Activated B cell treated with CpG ODN at 0.5 μM for 24 hours (primary cell): ENCODE measurements around the gene LIPG. TPM values are rescaled to one million over a fixed set of nuclear protein-coding genes. Genes with fewer than 3 reads are reported as not detected.

Source experiments
- ATAC-seq: fragments of 200-7000 bp; cut with Tn5 transposase; one replicate; pipeline ENCODE4 v1.10.0; 2021; ENCODE audit warnings: low read depth, mild to moderate bottlenecking, moderate library complexity
- CTCF ChIA-PET: fragments of 350-600 bp; sonication (Branson Sonifier 250); formaldehyde crosslinking; loops from one replicate; lab custom pipeline; 2021; ENCODE audit warnings: antibody characterized with exemption; lab: Charles Lee
- POLR2A ChIA-PET: fragments of 350-600 bp; sonication (Branson Sonifier 250); formaldehyde crosslinking; loops from one replicate; lab custom pipeline; 2021; ENCODE audit warnings: antibody characterized with exemption; lab: Charles Lee
- DNase-seq: peaks from one replicate; pipeline ENCODE4 v3.0.0; 2022
- H3K27ac Mint-ChIP-seq: one replicate; pipeline ENCODE4 v1.8.0; 2020; ENCODE audit warnings: mixed read lengths
- H3K27me3 Mint-ChIP-seq: one replicate; pipeline ENCODE4 v1.8.0; 2021; ENCODE audit warnings: mixed read lengths
- H3K36me3 Mint-ChIP-seq: one replicate; pipeline ENCODE4 v1.8.0; 2021; ENCODE audit warnings: low read depth, mixed read lengths
- H3K4me1 Mint-ChIP-seq: one replicate; pipeline ENCODE4 v1.8.0; 2021; ENCODE audit warnings: mixed read lengths
- H3K4me3 Mint-ChIP-seq: one replicate; pipeline ENCODE4 v1.8.0; 2020; ENCODE audit warnings: mild to moderate bottlenecking, mixed read lengths
- H3K9me3 Mint-ChIP-seq: one replicate; pipeline ENCODE4 v1.8.0; 2020; ENCODE audit warnings: mixed read lengths
- intact Hi-C: fragments of 100-400 bp; cut with micrococcal nuclease; formaldehyde crosslinking; loops from one replicate; pipeline ENCODE4 v1.15.1; 2024
- total RNA-seq: library from RNA; stranded (reverse); gene quantifications from 2 replicates; pipeline ENCODE4 v1.2.3, GENCODE V29; 2022
- TF ChIP-seq, protein P1 (sequence below): fragments of 200-600 bp; IDR thresholded peaks from one replicate; pipeline ENCODE4 v1.8.0; 2022; ENCODE audit warnings: antibody characterized with exemption, mild to moderate bottlenecking

LIPG gene
- total RNA-seq, 1 donor from 2014 or later: 0.29 TPM

DNA sequence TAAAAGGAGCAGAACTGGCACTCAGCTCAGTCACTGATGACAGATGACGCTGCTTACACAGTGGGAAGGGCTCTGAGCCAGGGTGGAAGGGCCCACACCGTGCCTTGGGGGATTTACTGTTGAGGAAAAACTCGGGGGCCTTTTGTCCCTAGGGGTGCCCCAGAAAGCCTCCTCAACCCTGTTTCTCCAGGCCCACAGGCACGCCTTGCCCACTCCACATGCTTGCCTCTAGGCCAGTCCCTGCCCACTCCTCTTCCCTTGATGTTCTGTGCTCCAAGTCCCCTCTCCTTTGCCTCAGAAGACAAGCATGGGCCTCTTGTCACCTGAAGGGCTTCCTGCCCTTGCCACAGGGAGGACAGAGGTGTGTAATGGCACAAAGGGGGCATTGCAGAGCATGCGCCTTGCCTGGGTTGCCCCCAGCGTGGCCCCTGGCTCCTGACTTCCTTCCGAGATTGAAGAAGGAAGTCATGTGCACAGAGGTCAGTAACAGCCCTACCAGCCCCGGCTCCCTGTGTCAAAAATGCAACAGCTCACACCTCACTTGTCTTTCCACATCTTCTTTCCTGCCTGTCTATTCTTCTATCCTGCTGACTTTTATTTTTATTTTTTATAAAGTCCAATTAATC is 65.1 kb downstream of the LIPG start:
- no peaks in the 10 kb centered on the region for H3K4me1 Mint-ChIP-seq
- POLR2A ChIA-PET: no interaction called here

DNA sequence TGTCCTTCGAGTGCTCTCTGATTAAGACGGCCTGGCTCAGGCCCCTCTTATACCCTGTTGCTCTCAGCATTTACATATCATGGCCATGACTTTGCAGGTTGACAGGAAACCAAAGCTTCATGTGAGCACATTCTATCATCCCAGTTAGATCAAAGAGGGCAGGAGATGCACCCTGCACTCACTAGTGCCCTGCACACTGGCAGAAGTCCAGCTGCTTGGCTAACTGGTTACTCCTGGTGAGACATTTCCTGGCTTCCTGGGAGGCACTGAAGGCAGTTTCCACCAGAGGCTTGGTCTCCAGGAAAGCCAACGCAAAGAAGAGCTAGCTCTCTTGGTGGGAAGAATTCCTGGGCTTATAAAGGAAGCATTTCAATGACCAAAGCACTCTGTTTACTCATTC is 66.3 kb downstream of the LIPG start:
- DNase-seq: no peak
- Mint-ChIP-seq H3K27ac (no peak overlapping the region), H3K36me3 (no peaks in the 10 kb centered on the region), H3K4me1 (no peaks in the 10 kb centered on the region), H3K27me3 (peaks cover 6% of the 10 kb centered on the region), H3K4me3 (no peak overlapping the region), H3K9me3 (no peaks in the 10 kb centered on the region)
- TF ChIP-seq, protein P1, sequence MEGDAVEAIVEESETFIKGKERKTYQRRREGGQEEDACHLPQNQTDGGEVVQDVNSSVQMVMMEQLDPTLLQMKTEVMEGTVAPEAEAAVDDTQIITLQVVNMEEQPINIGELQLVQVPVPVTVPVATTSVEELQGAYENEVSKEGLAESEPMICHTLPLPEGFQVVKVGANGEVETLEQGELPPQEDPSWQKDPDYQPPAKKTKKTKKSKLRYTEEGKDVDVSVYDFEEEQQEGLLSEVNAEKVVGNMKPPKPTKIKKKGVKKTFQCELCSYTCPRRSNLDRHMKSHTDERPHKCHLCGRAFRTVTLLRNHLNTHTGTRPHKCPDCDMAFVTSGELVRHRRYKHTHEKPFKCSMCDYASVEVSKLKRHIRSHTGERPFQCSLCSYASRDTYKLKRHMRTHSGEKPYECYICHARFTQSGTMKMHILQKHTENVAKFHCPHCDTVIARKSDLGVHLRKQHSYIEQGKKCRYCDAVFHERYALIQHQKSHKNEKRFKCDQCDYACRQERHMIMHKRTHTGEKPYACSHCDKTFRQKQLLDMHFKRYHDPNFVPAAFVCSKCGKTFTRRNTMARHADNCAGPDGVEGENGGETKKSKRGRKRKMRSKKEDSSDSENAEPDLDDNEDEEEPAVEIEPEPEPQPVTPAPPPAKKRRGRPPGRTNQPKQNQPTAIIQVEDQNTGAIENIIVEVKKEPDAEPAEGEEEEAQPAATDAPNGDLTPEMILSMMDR: no peak
- ChIA-PET POLR2A (no interaction called here), CTCF (no interaction called here)
- no peak for ATAC-seq
- intact Hi-C loops: no loop called here

More for the DNA sequence above, 65.1 kb downstream of the LIPG start:
- no peak overlapping the region for H3K4me3 Mint-ChIP-seq
- H3K27ac Mint-ChIP-seq: no peak overlapping the region
- no peaks in the 10 kb centered on the region for H3K9me3 Mint-ChIP-seq
- CTCF ChIA-PET: no interaction called here
- ATAC-seq (no peak), DNase-seq (no peak)
- peaks cover 7% of the 10 kb centered on the region for H3K27me3 Mint-ChIP-seq
- TF ChIP-seq, protein P1: no peak
- intact Hi-C loops: no loop called here
- no peaks in the 10 kb centered on the region for H3K36me3 Mint-ChIP-seq

DNA sequence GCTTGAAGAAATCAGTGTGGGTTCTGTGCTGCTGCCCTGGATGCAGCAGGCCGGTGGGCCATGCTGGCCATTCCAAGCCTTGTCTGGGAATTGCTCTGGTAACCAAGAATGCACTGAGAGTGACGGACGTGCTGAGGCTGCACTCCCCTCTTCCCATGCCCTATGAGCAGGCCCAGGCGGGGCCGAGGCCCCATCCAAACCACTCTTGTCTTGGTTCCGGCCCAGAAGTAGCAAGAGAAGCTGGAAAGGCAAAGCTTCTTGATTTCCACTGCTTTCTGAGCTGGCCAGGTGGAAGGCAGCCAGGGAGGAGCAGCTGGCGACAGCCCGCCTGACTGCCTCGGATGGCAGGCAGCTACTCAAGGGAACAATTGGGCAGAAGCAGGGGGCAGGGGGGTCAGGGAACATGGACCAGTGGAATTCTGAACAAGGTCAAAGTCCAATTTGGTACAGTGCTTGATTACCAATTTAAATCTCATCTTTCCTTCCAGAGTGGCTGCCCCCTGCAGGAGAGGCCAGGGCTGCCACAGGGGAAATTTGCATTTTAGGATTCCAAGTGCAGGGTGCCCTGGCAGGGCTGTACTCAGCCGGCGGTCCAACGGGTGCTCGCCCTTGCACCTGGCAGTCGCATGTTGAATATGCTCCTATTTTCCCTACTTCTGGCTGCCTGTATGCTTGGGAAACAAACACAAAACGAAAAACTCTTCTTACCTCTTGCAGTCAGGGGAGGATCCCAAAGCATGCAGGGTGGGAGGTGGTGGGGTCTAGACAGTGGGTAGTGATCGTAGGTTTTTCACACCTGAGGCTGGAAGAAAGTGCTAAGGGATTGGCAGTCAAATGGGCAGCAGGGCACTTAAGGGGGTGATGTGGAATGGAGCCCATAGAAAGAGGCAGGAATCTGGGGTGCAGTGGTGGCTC is 67.3 kb downstream of the LIPG start:
- ChIA-PET POLR2A (no interaction called here), CTCF (no interaction called here)
- no peaks in the 10 kb centered on the region for H3K36me3 Mint-ChIP-seq
- intact Hi-C loops: no loop called here
- no peaks in the 10 kb centered on the region for H3K4me1 Mint-ChIP-seq
- no peak for ATAC-seq
- no peak overlapping the region for H3K27ac Mint-ChIP-seq
- DNase-seq: no peak
- TF ChIP-seq, protein P1: no peak
- H3K9me3 Mint-ChIP-seq: no peaks in the 10 kb centered on the region
- H3K27me3 Mint-ChIP-seq: peaks cover 4% of the 10 kb centered on the region
- no peak overlapping the region for H3K4me3 Mint-ChIP-seq

DNA sequence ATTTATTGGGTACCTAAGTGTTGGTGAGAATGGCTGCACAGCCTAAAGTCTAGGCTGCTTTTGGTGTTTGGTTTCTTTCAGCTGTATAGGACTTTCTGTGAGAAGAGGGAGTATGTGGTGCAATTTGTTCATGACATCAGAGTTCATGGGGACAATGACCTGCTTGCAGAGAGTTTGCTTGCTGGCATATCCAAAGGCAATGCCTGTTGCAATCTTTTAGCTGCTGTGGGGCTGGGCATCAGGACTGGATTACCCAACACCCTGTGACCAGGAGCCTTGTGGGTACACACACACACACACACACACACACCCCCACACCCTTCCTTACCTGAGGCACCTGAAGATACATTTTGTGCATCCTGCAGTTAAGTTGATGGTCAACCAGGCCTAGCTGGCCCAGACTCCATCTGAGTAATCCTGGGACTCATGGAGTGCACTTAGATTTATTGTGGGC is 68.4 kb downstream of the LIPG start:
- Mint-ChIP-seq H3K27ac (no peak overlapping the region), H3K4me3 (no peak overlapping the region), H3K4me1 (no peaks in the 10 kb centered on the region), H3K9me3 (no peaks in the 10 kb centered on the region), H3K36me3 (no peaks in the 10 kb centered on the region), H3K27me3 (peaks cover 4% of the 10 kb centered on the region)
- CTCF ChIA-PET: no interaction called here
- DNase-seq: no peak
- TF ChIP-seq, protein P1: no peak
- POLR2A ChIA-PET: no interaction called here
- intact Hi-C loops: no loop called here
- no peak for ATAC-seq

DNA sequence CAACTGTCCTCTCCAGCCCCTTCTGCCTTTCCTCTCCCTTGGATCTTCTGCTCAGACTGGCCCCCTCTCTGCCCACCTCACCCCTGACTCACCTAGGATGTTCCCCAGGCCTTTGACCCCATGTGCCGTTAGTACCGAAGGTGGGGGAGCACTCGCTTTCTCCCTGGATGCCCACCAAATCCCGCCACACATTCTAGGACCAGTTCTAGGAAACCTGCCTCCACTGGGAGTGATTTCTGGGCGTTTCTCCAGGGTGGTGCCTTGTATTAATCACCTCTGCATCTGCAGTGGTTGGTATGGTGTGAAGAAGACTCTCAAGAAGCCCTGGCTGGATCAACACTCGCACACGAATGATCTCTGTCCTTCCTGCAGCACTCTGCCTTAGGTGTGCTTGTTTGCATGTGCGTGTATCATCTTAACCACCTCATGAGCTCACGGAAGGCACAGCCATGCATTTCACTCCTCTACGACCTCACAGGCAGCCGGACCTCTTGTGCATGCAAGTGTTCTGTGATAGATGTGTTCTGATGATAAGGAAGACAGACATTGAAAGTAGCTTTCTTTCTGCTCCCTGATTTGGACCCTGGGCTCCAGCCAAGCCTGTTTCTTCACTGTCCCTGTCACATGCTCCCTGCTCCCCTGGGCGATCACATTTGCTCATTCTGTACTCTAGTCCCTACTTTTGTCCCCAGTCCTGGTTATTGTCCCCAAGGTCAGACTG is 69.4 kb downstream of the LIPG start:
- no peak for DNase-seq
- Mint-ChIP-seq H3K4me1 (no peaks in the 10 kb centered on the region), H3K36me3 (no peaks in the 10 kb centered on the region), H3K27me3 (peaks cover 4% of the 10 kb centered on the region), H3K27ac (no peak overlapping the region), H3K9me3 (no peaks in the 10 kb centered on the region), H3K4me3 (no peak overlapping the region)
- CTCF ChIA-PET: no interaction called here
- ATAC-seq: no peak
- intact Hi-C loops: no loop called here
- POLR2A ChIA-PET: no interaction called here
- TF ChIP-seq, protein P1: no peak
